ENCODE measurements around the gene ADCY2.
A peak's percentile ranks its signal among the peaks of the same experiment; 100 is the strongest.

Gene ADCY2

GRCh38 chr5:7608772-7609171 is 212.8 kb downstream of the ADCY2 start:
- no peak overlapping the region for H3K27ac ChIP-seq (replicated peaks)
- no peaks in the 10 kb centered on the region for H3K27me3 ChIP-seq (ENCODE audit: insufficient read depth, poor library complexity, severe bottlenecking)
- H3K4me3 ChIP-seq (replicated peaks; ENCODE audit: insufficient read depth, low read length), result no peak overlapping the region
- DNase-seq (ENCODE audit: low read depth in 1 of 2, low spot score in 1 of 2), result no peak
- TF ChIP-seq SPI1 (IDR thresholded peaks at IDR 0.05; ENCODE audit: borderline replicate concordance, low read depth) (peak; percentile 80), CTCF (IDR thresholded peaks at IDR 0.05; ENCODE audit: insufficient read depth, low read length) (no peak), POLR2AphosphoS5 (IDR thresholded peaks at IDR 0.05; ENCODE audit: low read depth) (no peak)

GRCh38 chr5:7609726-7610125 is 213.8 kb downstream of the ADCY2 start:
- Histone ChIP-seq H3K4me3 (replicated peaks; ENCODE audit: insufficient read depth, low read length) (no peak overlapping the region), H3K27ac (replicated peaks) (no peak overlapping the region), H3K27me3 (ENCODE audit: insufficient read depth, poor library complexity, severe bottlenecking) (no peaks in the 10 kb centered on the region)
- DNase-seq (ENCODE audit: low read depth in 1 of 2, low spot score in 1 of 2), result no peak
- TF ChIP-seq POLR2AphosphoS5 (IDR thresholded peaks at IDR 0.05; ENCODE audit: low read depth) (no peak), CTCF (IDR thresholded peaks at IDR 0.05; ENCODE audit: insufficient read depth, low read length) (no peak), REST (IDR thresholded peaks at IDR 0.05; ENCODE audit: insufficient replicate concordance, low read depth) (no peak), GABPA (IDR thresholded peaks at IDR 0.05; ENCODE audit: low read depth) (no peak), SPI1 (IDR thresholded peaks at IDR 0.05; ENCODE audit: borderline replicate concordance, low read depth) (no peak)

- no peaks in the 10 kb centered on the region for H3K27me3 ChIP-seq (ENCODE audit: insufficient read depth, poor library complexity, severe bottlenecking)
- DNase-seq (ENCODE audit: low read depth in 1 of 2, low spot score in 1 of 2), result no peak
- H3K27ac ChIP-seq (replicated peaks), result no peak overlapping the region
- TF ChIP-seq POLR2AphosphoS5 (IDR thresholded peaks at IDR 0.05; ENCODE audit: low read depth), result no peak
- TF ChIP-seq REST (IDR thresholded peaks at IDR 0.05; ENCODE audit: insufficient replicate concordance, low read depth), result no peak
- no peak for TF ChIP-seq SPI1 (IDR thresholded peaks at IDR 0.05; ENCODE audit: borderline replicate concordance, low read depth)
- no peak for TF ChIP-seq CTCF (IDR thresholded peaks at IDR 0.05; ENCODE audit: insufficient read depth, low read length)
- no peak for TF ChIP-seq GABPA (IDR thresholded peaks at IDR 0.05; ENCODE audit: low read depth)
- no peak overlapping the region for H3K4me3 ChIP-seq (replicated peaks; ENCODE audit: insufficient read depth, low read length)
Observed at GRCh38 chr5:7610531-7611177, 214.7 kb downstream of the ADCY2 start.

- H3K4me3 ChIP-seq (replicated peaks; ENCODE audit: insufficient read depth, low read length), result no peak overlapping the region
- no peaks in the 10 kb centered on the region for H3K27me3 ChIP-seq (ENCODE audit: insufficient read depth, poor library complexity, severe bottlenecking)
- DNase-seq (ENCODE audit: low read depth in 1 of 2, low spot score in 1 of 2), result no peak
- TF ChIP-seq GABPA (IDR thresholded peaks at IDR 0.05; ENCODE audit: low read depth) (no peak), CTCF (IDR thresholded peaks at IDR 0.05; ENCODE audit: insufficient read depth, low read length) (no peak), REST (IDR thresholded peaks at IDR 0.05; ENCODE audit: insufficient replicate concordance, low read depth) (no peak), POLR2AphosphoS5 (IDR thresholded peaks at IDR 0.05; ENCODE audit: low read depth) (no peak), SPI1 (IDR thresholded peaks at IDR 0.05; ENCODE audit: borderline replicate concordance, low read depth) (no peak)
- H3K27ac ChIP-seq (replicated peaks), result no peak overlapping the region
Observed at GRCh38 chr5:7611518-7611917, 215.6 kb downstream of the ADCY2 start.

Data from HL-60 (cell line).